ENCODE results near the gene PRXL2A. TPM values are rescaled to one million over a fixed set of nuclear protein-coding genes. Genes with fewer than 3 reads are reported as not detected.

The PRXL2A gene
- total RNA-seq, 1 experiment from 2014 or later: 47.1 TPM

GRCh38 chr10:80394358-80394916 is 13.9 kb upstream of the PRXL2A start:
- Histone ChIP-seq H2BK120ac (ENCODE audit: low read depth, low read length, poor library complexity, severe bottlenecking) (no peak overlapping the region), H4K8ac (replicated peaks; ENCODE audit: insufficient read length, low read depth, low read length) (no peak overlapping the region), H2AK5ac (ENCODE audit: insufficient read length, low read length) (no peak overlapping the region), H3T11ph (ENCODE audit: low read length) (no peak overlapping the region), H4K91ac (ENCODE audit: insufficient read length, low read depth, low read length) (no peak overlapping the region), H3K4me1 (ENCODE audit: insufficient read depth, low read length) (no peaks in the 10 kb centered on the region), H2BK15ac (ENCODE audit: low read depth, low read length) (no peak overlapping the region), H2AFZ (ENCODE audit: low read length) (no peak overlapping the region), H3K27ac (ENCODE audit: insufficient read length, low read depth, low read length) (no peak overlapping the region), H3K56ac (ENCODE audit: insufficient read length, low read depth, low read length) (no peak overlapping the region), H3K23ac (ENCODE audit: insufficient read length, low read depth, low read length) (no peak overlapping the region), H2BK20ac (ENCODE audit: low read depth, low read length, poor library complexity, severe bottlenecking) (no peak overlapping the region), H3K23me2 (ENCODE audit: insufficient read length, low read depth, low read length, poor library complexity, severe bottlenecking) (no peaks in the 10 kb centered on the region), H3K79me2 (ENCODE audit: insufficient read depth, low read length) (no peaks in the 10 kb centered on the region), H2BK5ac (ENCODE audit: insufficient read length, low read length) (no peak overlapping the region), H3K9me3 (ENCODE audit: control insufficient read depth, low read depth, low read length) (no peaks in the 10 kb centered on the region), H3K4me2 (ENCODE audit: insufficient read depth, insufficient read length, low read length) (no peak overlapping the region), H3K14ac (ENCODE audit: insufficient read depth, low read length) (no peak overlapping the region), H2BK12ac (ENCODE audit: insufficient read length, low read depth, low read length) (no peak overlapping the region), H4K5ac (ENCODE audit: insufficient read length, low read depth, low read length) (no peak overlapping the region), H3K4ac (ENCODE audit: low read depth, low read length) (no peak overlapping the region), H3K27me3 (ENCODE audit: insufficient read depth, low read length) (no peaks in the 10 kb centered on the region), H3K79me1 (ENCODE audit: insufficient read depth, low read depth, low read length, poor library complexity, severe bottlenecking) (no peaks in the 10 kb centered on the region), H4K20me1 (ENCODE audit: control insufficient read depth, insufficient read depth, insufficient read length) (no peaks in the 10 kb centered on the region), H3K9ac (ENCODE audit: extremely low read depth, insufficient read length, low read length) (no peak overlapping the region), H3K18ac (ENCODE audit: insufficient read length, low read depth, low read length) (no peak overlapping the region)
- no peaks in the 10 kb centered on the region for H3K36me3 Mint-ChIP-seq (ENCODE audit: insufficient read depth in 1 of 3, low read depth in 3 of 3)
- H3K9me3 Mint-ChIP-seq: 0 out of 5 replicates have a peak, but pooled peaks cover 0 to 4% of the 10 kb centered on the region in 2 experiments
- WGBS (ENCODE audit: extremely low coverage, insufficient read length, low lambda C conversion rate): no CpG with 5 or more reads among the region's 2 CpGs
- no peak for TF ChIP-seq CTCF (conservative IDR thresholded peaks at IDR 0.05)
- H3K4me1 Mint-ChIP-seq: no peaks in the 10 kb centered on the region
- H3K27me3 Mint-ChIP-seq (ENCODE audit: low read depth): peaks cover 11% of the 10 kb centered on the region
- no peak for DNase-seq
- no peak overlapping the region for H3K4me3 Mint-ChIP-seq
- H3K27ac Mint-ChIP-seq: no peak overlapping the region
